Loucy (cell line): ENCODE results near the gene FHIP1B.

Experiments used
- H2AFZ ChIP-seq: fragments of 200-600 bp; sonication (generic); 2 replicates; pipeline ENCODE4 v1.6.0; 2016; ENCODE audit warnings: antibody characterized with exemption, mild to moderate bottlenecking, low read length, moderate library complexity
- H3F3A ChIP-seq: fragments of 200-600 bp; 2 replicates; pipeline ENCODE4 v1.6.0; 2016; ENCODE audit warnings: antibody characterized with exemption, low read depth, mild to moderate bottlenecking
- H3K27me3 ChIP-seq: fragments of 200-600 bp; sonication (generic); 2 replicates; pipeline ENCODE4 v1.6.1; 2014; ENCODE audit warnings: low read length, mild to moderate bottlenecking; ENCODE audit not compliant: insufficient read depth, poor library complexity, severe bottlenecking
- H3K36me3 ChIP-seq: fragments of 200-600 bp; sonication (generic); 2 replicates; pipeline ENCODE4 v1.6.1; 2016; ENCODE audit warnings: low read length; ENCODE audit not compliant: insufficient read depth
- H3K4me1 ChIP-seq: fragments of 200-600 bp; sonication (generic); 2 replicates; pipeline ENCODE4 v1.5.1; 2014; ENCODE audit warnings: low read length, mild to moderate bottlenecking; ENCODE audit not compliant: insufficient read depth, poor library complexity, severe bottlenecking
- H3K4me2 ChIP-seq: fragments of 200-600 bp; sonication (generic); 2 replicates; pipeline ENCODE4 v1.6.0; 2014; ENCODE audit warnings: antibody characterized with exemption, low read length, low read depth, mild to moderate bottlenecking; ENCODE audit not compliant: poor library complexity, severe bottlenecking
- H3K4me3 ChIP-seq: fragments of 200-600 bp; sonication (generic); 2 replicates; pipeline ENCODE4 v1.5.1; 2014; ENCODE audit warnings: low read length, mild to moderate bottlenecking, mixed read lengths; ENCODE audit not compliant: poor library complexity, severe bottlenecking
- H3K79me2 ChIP-seq: fragments of 200-600 bp; sonication (generic); 2 replicates; pipeline ENCODE4 v1.6.1; 2014; ENCODE audit warnings: low read length; ENCODE audit not compliant: insufficient read depth
- H3K9ac ChIP-seq: fragments of 200-600 bp; sonication (generic); 2 replicates; pipeline ENCODE4 v1.6.0; 2014; ENCODE audit warnings: mild to moderate bottlenecking, low read depth, low read length, moderate library complexity; ENCODE audit not compliant: poor library complexity, severe bottlenecking
- H3K9me2 ChIP-seq: fragments of 200-600 bp; sonication (generic); replicated peaks from 2 replicates; pipeline ENCODE4 v1.6.1; 2016; ENCODE audit warnings: low read depth, low read length, mixed read lengths
- H3K9me3 ChIP-seq: fragments of 200-600 bp; sonication (generic); 2 replicates; pipeline ENCODE4 v1.6.1; 2014; ENCODE audit warnings: mild to moderate bottlenecking, antibody characterized with exemption, low read length, low read depth; ENCODE audit not compliant: insufficient read depth
- H4K20me1 ChIP-seq: fragments of 200-600 bp; sonication (generic); 2 replicates; pipeline ENCODE4 v1.6.0; 2014; ENCODE audit warnings: antibody characterized with exemption, low read length, mild to moderate bottlenecking; ENCODE audit not compliant: insufficient read depth, poor library complexity, severe bottlenecking
- EZH2phosphoT487 ChIP-seq: fragments of 200-600 bp; IDR thresholded peaks from 2 replicates; pipeline ENCODE4 v1.6.1; 2018; ENCODE audit warnings: antibody characterized with exemption, mild to moderate bottlenecking, moderate library complexity, borderline replicate concordance
- TF ChIP-seq, protein P1 (sequence below): fragments of 200-600 bp; sonication (generic); conservative IDR thresholded peaks from 2 replicates; pipeline ENCODE4 v1.5.1; 2014; ENCODE audit warnings: mild to moderate bottlenecking, antibody characterized with exemption, low read length

Gene FHIP1B

DNA sequence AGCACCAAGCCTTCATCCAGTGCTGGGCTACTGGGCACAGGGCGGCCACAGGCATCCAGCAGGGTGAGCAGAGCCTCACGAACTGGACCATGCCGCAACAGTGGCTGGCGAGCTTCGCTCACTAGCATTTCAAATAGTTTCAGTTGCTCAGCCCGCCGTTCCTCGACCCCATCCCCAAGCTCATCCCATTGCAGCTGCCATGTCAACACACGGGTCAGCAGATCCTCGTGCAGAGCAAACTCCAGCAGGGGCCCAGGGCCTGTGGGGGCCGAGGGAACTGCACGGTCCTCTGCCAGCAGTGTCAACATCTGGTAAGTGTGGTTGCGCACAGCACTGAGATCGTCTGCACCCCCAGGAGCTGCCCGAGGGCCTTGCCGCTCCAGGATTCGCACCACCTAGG is 10.6 kb downstream of the FHIP1B start:
- H3K4me3 ChIP-seq = no peak overlapping the region
- TF ChIP-seq EZH2phosphoT487 = no peak
- TF ChIP-seq, protein P1, sequence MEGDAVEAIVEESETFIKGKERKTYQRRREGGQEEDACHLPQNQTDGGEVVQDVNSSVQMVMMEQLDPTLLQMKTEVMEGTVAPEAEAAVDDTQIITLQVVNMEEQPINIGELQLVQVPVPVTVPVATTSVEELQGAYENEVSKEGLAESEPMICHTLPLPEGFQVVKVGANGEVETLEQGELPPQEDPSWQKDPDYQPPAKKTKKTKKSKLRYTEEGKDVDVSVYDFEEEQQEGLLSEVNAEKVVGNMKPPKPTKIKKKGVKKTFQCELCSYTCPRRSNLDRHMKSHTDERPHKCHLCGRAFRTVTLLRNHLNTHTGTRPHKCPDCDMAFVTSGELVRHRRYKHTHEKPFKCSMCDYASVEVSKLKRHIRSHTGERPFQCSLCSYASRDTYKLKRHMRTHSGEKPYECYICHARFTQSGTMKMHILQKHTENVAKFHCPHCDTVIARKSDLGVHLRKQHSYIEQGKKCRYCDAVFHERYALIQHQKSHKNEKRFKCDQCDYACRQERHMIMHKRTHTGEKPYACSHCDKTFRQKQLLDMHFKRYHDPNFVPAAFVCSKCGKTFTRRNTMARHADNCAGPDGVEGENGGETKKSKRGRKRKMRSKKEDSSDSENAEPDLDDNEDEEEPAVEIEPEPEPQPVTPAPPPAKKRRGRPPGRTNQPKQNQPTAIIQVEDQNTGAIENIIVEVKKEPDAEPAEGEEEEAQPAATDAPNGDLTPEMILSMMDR = no peak
- no peaks in the 10 kb centered on the region for H3K9me3 ChIP-seq
- no peaks in the 10 kb centered on the region for H3K9me2 ChIP-seq
- no peaks in the 10 kb centered on the region for H3K27me3 ChIP-seq
- no peak overlapping the region for H3K4me2 ChIP-seq
- peaks cover 48% of the 10 kb centered on the region for H3K36me3 ChIP-seq
- peaks cover 24% of the 10 kb centered on the region; the same call in 1 of the 2 replicates for H3K79me2 ChIP-seq
- H3K9ac ChIP-seq = no peak overlapping the region
- H3F3A ChIP-seq = no peaks in the 10 kb centered on the region
- H2AFZ ChIP-seq = no peak overlapping the region
- H4K20me1 ChIP-seq = no peaks in the 10 kb centered on the region
- H3K4me1 ChIP-seq = peaks cover 17% of the 10 kb centered on the region

DNA sequence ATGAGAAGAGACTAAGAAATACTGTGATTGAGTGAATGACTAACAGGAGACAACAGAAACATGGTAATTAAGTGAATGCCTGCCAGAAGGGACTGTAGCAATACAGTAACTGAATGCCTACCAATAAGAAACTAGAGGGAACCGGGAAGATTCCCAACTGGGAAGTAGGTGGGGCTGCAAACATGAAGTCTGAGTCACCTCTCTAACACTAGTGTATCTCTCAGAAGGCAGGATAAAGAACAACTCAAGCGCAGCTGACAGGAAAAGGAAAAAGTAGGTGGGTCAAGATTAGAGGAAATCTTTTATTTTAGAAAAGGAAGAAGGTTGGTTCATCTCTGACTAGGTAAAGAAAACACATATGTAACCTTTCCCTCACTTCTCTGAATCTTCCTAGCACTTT is 15.1 kb downstream of the FHIP1B start:
- no peak overlapping the region for H3K4me3 ChIP-seq
- H3K9ac ChIP-seq = no peak overlapping the region
- H4K20me1 ChIP-seq = no peaks in the 10 kb centered on the region
- no peak overlapping the region for H2AFZ ChIP-seq
- TF ChIP-seq, protein P1 = no peak
- TF ChIP-seq EZH2phosphoT487 = no peak
- no peaks in the 10 kb centered on the region for H3K9me3 ChIP-seq
- no peaks in the 10 kb centered on the region for H3K27me3 ChIP-seq
- H3K4me1 ChIP-seq = no peaks in the 10 kb centered on the region
- H3K36me3 ChIP-seq = peaks cover 93% of the 10 kb centered on the region
- no peaks in the 10 kb centered on the region for H3K9me2 ChIP-seq
- H3K79me2 ChIP-seq = no peaks in the 10 kb centered on the region
- no peak overlapping the region for H3K4me2 ChIP-seq
- H3F3A ChIP-seq = no peaks in the 10 kb centered on the region

DNA sequence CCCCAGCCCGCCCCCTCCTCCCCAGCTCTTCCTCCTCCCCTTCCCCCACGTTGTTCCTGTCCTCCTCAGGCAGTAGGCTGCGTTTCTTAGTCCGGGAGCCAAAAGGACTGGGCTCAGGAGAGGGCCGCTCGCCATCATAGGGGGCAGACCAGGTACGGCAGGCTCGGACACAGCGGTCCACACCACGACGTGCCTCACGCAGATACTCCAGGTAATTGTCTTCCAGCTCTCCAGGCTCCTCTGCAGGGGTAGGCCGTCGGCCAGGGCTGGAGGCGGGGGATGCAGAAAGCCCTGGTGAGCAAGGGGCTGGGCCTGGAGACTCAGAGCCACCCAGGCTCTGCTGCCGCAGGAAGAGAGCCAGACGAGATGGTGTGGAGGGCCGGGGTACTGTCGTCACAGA is 16.7 kb downstream of the FHIP1B start:
- H3K4me3 ChIP-seq = no peak overlapping the region
- H3K4me1 ChIP-seq = no peaks in the 10 kb centered on the region
- no peaks in the 10 kb centered on the region for H3K9me3 ChIP-seq
- H2AFZ ChIP-seq = no peak overlapping the region
- H3F3A ChIP-seq = no peaks in the 10 kb centered on the region
- no peak for TF ChIP-seq EZH2phosphoT487
- TF ChIP-seq, protein P1 = no peak
- H3K36me3 ChIP-seq = peaks cover 90% of the 10 kb centered on the region
- H3K27me3 ChIP-seq = no peaks in the 10 kb centered on the region
- no peak overlapping the region for H3K4me2 ChIP-seq
- H3K9ac ChIP-seq = no peak overlapping the region
- H4K20me1 ChIP-seq = no peaks in the 10 kb centered on the region
- H3K9me2 ChIP-seq = no peaks in the 10 kb centered on the region
- H3K79me2 ChIP-seq = no peaks in the 10 kb centered on the region
